Neural progenitor cell (in vitro differentiated cells): Measurements from ENCODE around the gene RGS12. TPM values are rescaled to one million over a fixed set of nuclear protein-coding genes. Genes with fewer than 3 reads are reported as not detected.
A peak's percentile ranks its signal among the peaks of the same experiment; 100 is the strongest.

Experiments
- DNase-seq: peaks from one replicate; pipeline ENCODE4 v3.0.0-alpha.2; 2016; ENCODE audit warnings: low spot score
- H2AFZ ChIP-seq: fragments of 200-600 bp; sonication (generic); replicated peaks from 2 replicates; pipeline ENCODE4 v1.6.1; 2016; ENCODE audit warnings: antibody characterized with exemption
- H3F3A ChIP-seq: fragments of 200-600 bp; sonication (generic); 2 replicates; pipeline ENCODE4 v1.6.1; 2016; ENCODE audit warnings: antibody characterized with exemption, low read depth
- H3K27ac ChIP-seq: fragments of 200-600 bp; sonication (generic); 2 replicates; pipeline ENCODE4 v1.5.1; 2016; ENCODE audit warnings: mild to moderate bottlenecking
- H3K27me3 ChIP-seq: fragments of 200-600 bp; sonication (generic); 2 replicates; pipeline ENCODE4 v1.6.1; 2016; ENCODE audit warnings: mild to moderate bottlenecking, moderate library complexity
- H3K36me3 ChIP-seq: fragments of 200-600 bp; sonication (generic); 2 replicates; pipeline ENCODE4 v1.5.1; 2016
- H3K4me1 ChIP-seq: fragments of 200-600 bp; sonication (generic); 2 replicates; pipeline ENCODE4 v1.6.1; 2016; ENCODE audit warnings: mixed run types
- H3K4me2 ChIP-seq: fragments of 200-600 bp; sonication (generic); 2 replicates; pipeline ENCODE4 v1.6.1; 2016
- H3K4me3 ChIP-seq: fragments of 200-600 bp; sonication (generic); 2 replicates; pipeline ENCODE4 v1.5.1; 2016
- H3K79me2 ChIP-seq: fragments of 200-600 bp; sonication (generic); 2 replicates; pipeline ENCODE4 v1.6.1; 2016; ENCODE audit warnings: low read depth
- H3K9ac ChIP-seq: fragments of 200-600 bp; sonication (generic); 2 replicates; pipeline ENCODE4 v1.6.1; 2016
- H3K9me3 ChIP-seq: fragments of 200-600 bp; sonication (generic); 2 replicates; pipeline ENCODE4 v1.5.1; 2016; ENCODE audit warnings: low read depth
- H4K20me1 ChIP-seq: fragments of 200-600 bp; sonication (generic); 2 replicates; pipeline ENCODE4 v1.6.1; 2016; ENCODE audit warnings: low read depth
- H3K27ac Mint-ChIP-seq: 3 replicates; pipeline ENCODE4 v1.8.0; 2021; ENCODE audit warnings: mixed read lengths
- H3K27me3 Mint-ChIP-seq: 2 replicates; pipeline ENCODE4 v1.8.0; 2022; ENCODE audit warnings: low read depth, mild to moderate bottlenecking, inconsistent platforms, moderate library complexity, mixed read lengths; ENCODE audit not compliant: insufficient read depth
- H3K36me3 Mint-ChIP-seq: 3 replicates; pipeline ENCODE4 v1.8.0; 2021; ENCODE audit warnings: mixed read lengths
- H3K4me1 Mint-ChIP-seq: 3 replicates; pipeline ENCODE4 v1.8.0; 2021; ENCODE audit warnings: mixed read lengths
- H3K4me3 Mint-ChIP-seq: 3 replicates; pipeline ENCODE4 v1.8.0; 2021; ENCODE audit warnings: mild to moderate bottlenecking, moderate library complexity, mixed read lengths
- H3K9me3 Mint-ChIP-seq: 3 replicates; pipeline ENCODE4 v1.8.0; 2020; ENCODE audit warnings: mixed read lengths
- CTCF ChIP-seq: fragments of 200-600 bp; sonication (generic); IDR thresholded peaks from 2 replicates; pipeline ENCODE4 v1.5.1; 2017; ENCODE audit warnings: antibody characterized with exemption, mild to moderate bottlenecking
- EZH2 ChIP-seq: fragments of 200-600 bp; sonication (generic); IDR thresholded peaks from 2 replicates; pipeline ENCODE4 v1.6.1; 2017; ENCODE audit warnings: antibody characterized with exemption, mild to moderate bottlenecking, moderate library complexity
- EZH2phosphoT487 ChIP-seq: fragments of 200-600 bp; sonication (generic); IDR thresholded peaks from 2 replicates; pipeline ENCODE4 v1.6.1; 2017; ENCODE audit warnings: antibody characterized with exemption
- total RNA-seq: library from RNA; depleted of rRNA; stranded (reverse); fragments of >200 nt; gene quantifications from 2 replicates; pipeline ENCODE4 v1.2.3, GENCODE V29; 2015; ENCODE audit warnings: low replicate concordance

RGS12 gene
- total RNA-seq, 1 donor from 2014 or later = 36.6 TPM

- H3K4me1 ChIP-seq = peaks cover 16% of the 10 kb centered on the region
- H3K27me3 Mint-ChIP-seq = peaks cover 6% of the 10 kb centered on the region
- no peak overlapping the region for H3K9ac ChIP-seq
- no peaks in the 10 kb centered on the region for H3K36me3 ChIP-seq
- H3K4me3 ChIP-seq = no peak overlapping the region
- no peaks in the 10 kb centered on the region for H3K27me3 ChIP-seq
- no peaks in the 10 kb centered on the region for H3K9me3 Mint-ChIP-seq
- no peak overlapping the region for H3K4me2 ChIP-seq
- peak overlapping the region; percentile 85 for H3K27ac Mint-ChIP-seq
- H3K4me1 Mint-ChIP-seq = peaks cover 33% of the 10 kb centered on the region
- H3K9me3 ChIP-seq = no peaks in the 10 kb centered on the region
- no peak overlapping the region for H3K27ac ChIP-seq
- H2AFZ ChIP-seq = no peak overlapping the region
- H3K4me3 Mint-ChIP-seq = no peak overlapping the region
- H3K79me2 ChIP-seq = peaks cover 32% of the 10 kb centered on the region
- DNase-seq = no peak
- H3F3A ChIP-seq = peaks cover 10% of the 10 kb centered on the region
- H4K20me1 ChIP-seq = peaks cover 12% of the 10 kb centered on the region
- H3K36me3 Mint-ChIP-seq = peaks cover 26% of the 10 kb centered on the region
- TF ChIP-seq CTCF (no peak), EZH2 (no peak), EZH2phosphoT487 (no peak)
Observed at GRCh38 chr4:3317011-3317655, 24.3 kb downstream of the RGS12 start.

- H3K36me3 Mint-ChIP-seq = peaks cover 27% of the 10 kb centered on the region
- peaks cover 12% of the 10 kb centered on the region for H4K20me1 ChIP-seq
- TF ChIP-seq CTCF (no peak), EZH2phosphoT487 (no peak), EZH2 (no peak)
- H3K27ac Mint-ChIP-seq = no peak overlapping the region
- no peaks in the 10 kb centered on the region for H3K27me3 ChIP-seq
- H3K27ac ChIP-seq = no peak overlapping the region
- H3K9me3 ChIP-seq = no peaks in the 10 kb centered on the region
- H3K9me3 Mint-ChIP-seq = no peaks in the 10 kb centered on the region
- no peaks in the 10 kb centered on the region for H3K36me3 ChIP-seq
- H3K4me2 ChIP-seq = no peak overlapping the region
- H3K79me2 ChIP-seq = peaks cover 34% of the 10 kb centered on the region
- H3K4me3 ChIP-seq = no peak overlapping the region
- no peak overlapping the region for H2AFZ ChIP-seq
- peaks cover 32% of the 10 kb centered on the region for H3K4me1 Mint-ChIP-seq
- DNase-seq = no peak
- no peak overlapping the region for H3K9ac ChIP-seq
- H3K27me3 Mint-ChIP-seq = peaks cover 3% of the 10 kb centered on the region
- peaks cover 21% of the 10 kb centered on the region for H3K4me1 ChIP-seq
- no peak overlapping the region for H3K4me3 Mint-ChIP-seq
- H3F3A ChIP-seq = peaks cover 16% of the 10 kb centered on the region
Observed at GRCh38 chr4:3317656-3318211, 24.9 kb downstream of the RGS12 start.

- peaks cover 20% of the 10 kb centered on the region for H3F3A ChIP-seq
- Mint-ChIP-seq H3K27me3 (peaks cover 3% of the 10 kb centered on the region), H3K4me3 (no peak overlapping the region), H3K27ac (peak overlapping the region; percentile 73), H3K9me3 (peaks cover under 1% of the 10 kb centered on the region), H3K4me1 (peaks cover 36% of the 10 kb centered on the region), H3K36me3 (peaks cover 26% of the 10 kb centered on the region)
- H3K9ac ChIP-seq = no peak overlapping the region
- peaks cover 40% of the 10 kb centered on the region for H3K79me2 ChIP-seq
- H3K9me3 ChIP-seq = no peaks in the 10 kb centered on the region
- H3K4me1 ChIP-seq = peaks cover 29% of the 10 kb centered on the region
- peak overlapping the region; percentile 29 for H3K27ac ChIP-seq
- H4K20me1 ChIP-seq = peaks cover 12% of the 10 kb centered on the region
- peak; percentile 51 for TF ChIP-seq CTCF
- TF ChIP-seq EZH2 = no peak
- no peak for TF ChIP-seq EZH2phosphoT487
- peak; percentile 67 for DNase-seq
- H2AFZ ChIP-seq = no peak overlapping the region
- H3K27me3 ChIP-seq = no peaks in the 10 kb centered on the region
- no peaks in the 10 kb centered on the region for H3K36me3 ChIP-seq
- H3K4me3 ChIP-seq = no peak overlapping the region
- H3K4me2 ChIP-seq = no peak overlapping the region
Observed at GRCh38 chr4:3318561-3319021, 25.8 kb downstream of the RGS12 start.
